ENCODE data around the gene ARPC1B. TPM values are rescaled to one million over a fixed set of nuclear protein-coding genes. Genes with fewer than 3 reads are reported as not detected.
"Not testable (repeated sequence)": the region's sequence is repeated elsewhere in the genome, so short reads cannot be mapped to it uniquely, and the experiment has no call there.

ARPC1B gene
- total RNA-seq (2014; rRNA removed; shearing (Covaris generic)): 549 and 731 TPM in 2 replicates

DNA sequence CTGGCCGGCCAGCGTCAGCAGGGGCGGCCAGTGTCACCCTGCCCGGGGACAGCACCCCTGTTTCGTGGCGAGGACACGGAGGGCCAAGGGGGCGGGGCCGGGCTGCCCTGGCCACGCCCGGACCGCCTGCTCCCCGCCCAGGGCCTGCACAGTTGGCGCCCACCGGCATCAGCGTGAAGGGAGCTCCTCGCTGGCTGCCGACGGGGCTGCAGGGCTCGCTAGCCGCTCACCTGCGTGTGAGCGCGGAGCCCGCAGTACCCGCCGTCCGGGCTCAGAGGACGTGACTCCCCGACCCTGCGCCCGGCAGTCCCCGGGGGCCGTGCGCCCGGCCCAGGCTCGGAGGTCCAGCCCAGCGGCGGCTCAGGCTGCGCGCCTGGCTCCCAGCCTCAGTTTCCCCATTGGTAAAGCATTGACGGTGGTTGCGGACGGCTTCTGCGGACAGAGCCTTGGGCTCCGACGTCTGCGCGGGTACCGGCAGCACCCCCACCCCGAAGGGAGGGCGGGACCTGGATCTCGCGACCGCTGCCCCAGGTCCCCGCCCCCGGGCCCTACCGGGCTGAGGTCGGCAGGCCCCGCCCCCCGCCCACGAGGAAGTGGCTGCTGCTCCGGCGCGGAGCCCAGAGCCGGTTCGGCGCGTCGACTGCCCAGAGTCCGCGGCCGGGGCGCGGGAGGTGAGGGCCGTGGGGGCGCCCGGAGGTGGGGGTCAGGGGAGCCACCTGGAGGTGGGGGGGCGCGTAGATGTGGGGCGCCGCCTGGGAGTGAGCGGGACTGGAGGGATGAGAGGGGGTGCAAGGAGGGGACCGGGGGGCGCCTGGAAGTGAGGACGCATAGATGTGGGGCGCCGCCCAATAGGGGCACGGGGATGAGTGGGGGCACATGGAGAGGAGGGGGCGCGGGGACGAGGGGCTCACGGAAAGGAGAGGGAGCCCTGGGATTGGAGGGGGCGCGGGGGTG, at the start of gene ARPC1B:
TSS of gene ARPC1B (plus strand) at position 620 of the 954 bp plus-strand sequence. CDS start 10,985 bp downstream, outside the sequence.
- peak; percentile 69 for DNase-seq (ENCODE audit: low spot score)

DNA sequence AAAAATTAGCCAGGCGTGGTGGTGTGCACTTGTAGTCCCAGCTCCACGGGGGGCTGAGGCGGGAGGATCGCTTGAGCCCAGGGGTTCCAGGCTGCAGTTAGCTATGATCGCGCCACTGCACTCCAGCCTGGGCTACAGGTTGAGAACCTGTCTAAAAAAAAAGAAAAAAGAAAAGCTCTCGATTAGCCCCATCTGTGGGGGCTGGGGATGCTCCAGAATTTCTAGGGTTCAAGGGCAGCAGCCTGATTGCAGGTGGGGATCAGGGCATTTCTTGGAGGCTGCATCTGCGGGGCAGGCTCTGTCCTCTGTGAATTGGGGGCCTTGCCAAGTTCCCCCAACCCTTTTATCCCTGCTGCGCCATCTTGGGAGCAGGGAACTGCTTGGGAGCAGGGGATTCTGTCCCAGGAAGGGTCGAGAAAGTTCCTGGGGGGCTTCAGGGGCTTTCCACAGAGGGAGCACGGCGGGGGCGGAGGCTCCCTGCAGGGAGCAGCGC, 49.5 kb upstream of the ARPC1B start:
- DNase-seq (ENCODE audit: low spot score): no peak

DNA sequence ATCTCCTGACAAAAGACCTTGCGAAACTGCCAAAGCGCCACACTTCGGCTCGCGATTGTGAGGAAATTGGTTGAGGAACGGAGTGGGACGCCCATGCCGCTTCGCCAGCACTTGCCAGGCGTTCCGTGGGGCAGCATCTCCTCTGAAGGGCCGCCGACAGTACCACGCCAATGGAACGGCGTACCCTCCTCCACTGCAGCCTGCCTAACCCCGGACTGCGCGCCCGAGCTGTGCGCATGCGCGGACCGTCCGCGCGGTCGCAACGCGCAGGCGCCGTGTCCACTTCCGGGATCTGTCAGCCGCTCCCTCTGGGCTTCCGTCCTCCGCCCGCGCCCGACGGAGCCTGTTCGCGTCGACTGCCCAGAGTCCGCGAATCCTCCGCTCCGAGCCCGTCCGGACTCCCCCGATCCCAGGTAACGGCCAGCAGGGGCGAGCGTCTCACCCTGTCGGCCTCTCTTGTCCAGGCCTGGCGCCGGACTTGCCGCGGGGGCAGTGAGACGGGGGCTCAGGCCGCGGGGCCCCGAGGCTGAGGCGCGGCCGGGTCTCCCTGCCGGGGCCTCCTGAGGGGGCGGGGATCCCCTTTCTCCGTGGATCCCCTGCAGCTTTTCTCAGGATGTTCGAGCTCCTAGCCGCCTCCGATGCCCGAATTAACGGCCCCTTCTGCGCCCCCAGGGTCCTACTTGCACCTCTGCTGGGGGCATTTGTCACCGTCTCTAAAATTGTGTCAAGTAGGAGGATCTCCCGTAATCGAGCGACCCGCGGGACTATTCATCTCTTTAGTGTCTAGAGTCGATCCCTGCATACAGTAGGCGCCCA, 48.7 kb upstream of the ARPC1B start, which contains the start of gene ARPC1A:
TSS of gene ARPC1A (plus strand) at position 307 of the 816 bp plus-strand sequence. CDS start 7,456 bp downstream, outside the sequence.
- DNase-seq (ENCODE audit: low spot score): peak; percentile 88

DNA sequence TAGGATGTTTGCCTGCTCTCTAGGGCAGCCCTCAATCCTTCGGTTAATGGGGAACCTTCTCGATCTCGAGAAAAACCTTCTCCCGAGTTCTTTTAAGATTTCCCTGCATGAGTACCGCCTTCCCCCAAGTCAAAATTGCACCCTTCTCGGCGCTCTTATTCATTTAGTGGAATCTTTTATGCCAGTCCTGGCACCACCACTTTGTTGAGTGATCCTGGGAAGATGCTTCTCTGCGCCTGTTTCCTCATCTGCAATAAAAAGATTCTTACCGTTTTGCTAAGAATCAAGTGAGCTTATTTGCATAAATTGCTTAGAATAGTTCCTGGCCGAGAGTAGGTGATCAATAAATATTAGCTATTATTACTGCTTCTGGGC, 48.1 kb upstream of the ARPC1B start:
- DNase-seq (ENCODE audit: low spot score): no peak

DNA sequence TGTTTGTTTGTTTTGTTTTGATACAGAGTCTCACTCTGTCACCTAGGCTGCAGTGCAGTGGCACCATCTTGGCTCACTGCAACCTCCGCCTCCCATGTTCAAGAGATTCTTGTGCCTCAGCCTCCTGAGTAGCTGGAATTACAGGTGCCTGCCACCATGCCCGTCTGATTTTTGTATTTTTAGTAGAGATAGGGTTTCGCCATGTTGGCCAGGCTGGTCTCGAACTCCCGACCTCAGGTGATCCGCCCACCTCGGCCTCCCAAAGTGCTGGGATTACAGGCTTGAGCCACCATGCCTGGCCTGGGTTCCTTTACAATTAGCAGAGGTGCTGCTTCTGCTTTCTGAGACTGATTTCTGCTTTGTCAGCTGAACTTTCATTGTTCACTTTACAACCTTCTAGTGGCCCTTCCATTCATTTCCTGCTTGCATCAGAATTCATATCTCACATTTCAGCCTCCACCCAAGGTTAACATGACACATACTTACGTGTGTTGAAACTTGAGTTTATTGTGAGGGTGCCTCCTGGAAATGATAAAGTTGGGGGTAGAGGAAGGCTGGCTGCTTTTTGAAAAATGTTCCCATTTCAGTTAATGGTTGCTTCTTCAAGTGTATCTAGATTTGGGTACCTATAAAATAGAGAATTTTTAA, 44.1 kb upstream of the ARPC1B start:
- peak; percentile 86 for DNase-seq (ENCODE audit: low spot score)

DNA sequence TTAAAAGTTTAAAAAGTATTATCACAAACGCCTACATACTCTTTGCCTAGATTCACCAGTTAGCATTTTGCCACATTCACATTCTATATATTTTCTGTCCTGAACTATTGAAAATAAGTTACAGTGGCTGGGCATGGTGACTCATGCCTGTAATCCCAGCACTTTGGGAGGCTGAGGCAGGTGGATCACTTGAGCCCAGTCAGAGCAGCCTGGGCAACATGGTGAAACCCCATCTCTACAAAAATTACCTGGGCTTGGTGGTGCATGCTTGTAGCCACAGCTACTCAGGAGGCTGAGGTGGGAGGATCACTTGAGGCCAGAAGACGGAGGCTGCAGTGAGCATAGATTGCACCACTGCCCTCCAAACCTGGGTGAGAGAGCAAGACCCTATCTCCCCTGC, 43.5 kb upstream of the ARPC1B start:
- no peak for DNase-seq (ENCODE audit: low spot score)

DNA sequence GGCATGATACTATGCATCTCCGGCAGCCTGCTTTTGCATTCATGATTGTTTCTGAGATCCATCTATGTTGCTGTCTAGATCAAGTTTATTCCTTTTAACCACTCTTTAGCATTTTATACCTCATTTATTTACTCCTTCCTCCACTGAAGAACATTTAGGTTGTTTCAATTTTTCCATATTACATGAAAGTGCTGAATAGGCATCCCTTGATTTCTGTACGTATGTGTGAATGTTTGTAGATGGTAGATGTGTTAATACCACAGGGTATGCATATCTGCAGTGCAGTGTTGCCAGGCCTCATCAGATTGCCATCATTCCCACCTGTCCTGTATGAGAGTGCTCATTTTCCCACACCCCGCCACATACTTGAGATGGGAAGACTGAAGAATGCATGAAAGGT, 34.9 kb upstream of the ARPC1B start:
- DNase-seq (ENCODE audit: low spot score): no peak

DNA sequence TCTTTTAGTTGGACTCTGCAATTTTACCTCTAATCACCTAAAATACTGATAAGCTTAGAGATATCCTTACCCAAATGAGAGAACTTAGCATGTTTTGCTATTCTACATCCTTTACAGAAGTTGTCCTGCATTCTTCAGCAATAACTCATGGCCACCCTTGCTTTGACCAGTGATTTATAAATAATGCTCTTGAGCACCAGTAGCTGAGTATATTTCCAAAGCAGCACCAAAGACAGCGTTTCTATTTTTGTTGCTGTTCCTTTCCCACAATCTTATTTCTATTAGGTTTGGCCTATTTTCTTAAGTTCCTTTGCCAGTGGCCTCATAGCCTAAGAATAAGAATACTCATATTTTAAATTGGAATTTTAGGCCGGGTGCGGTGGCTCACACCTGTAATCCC, 33.9 kb upstream of the ARPC1B start:
- DNase-seq (ENCODE audit: low spot score): no peak

DNA sequence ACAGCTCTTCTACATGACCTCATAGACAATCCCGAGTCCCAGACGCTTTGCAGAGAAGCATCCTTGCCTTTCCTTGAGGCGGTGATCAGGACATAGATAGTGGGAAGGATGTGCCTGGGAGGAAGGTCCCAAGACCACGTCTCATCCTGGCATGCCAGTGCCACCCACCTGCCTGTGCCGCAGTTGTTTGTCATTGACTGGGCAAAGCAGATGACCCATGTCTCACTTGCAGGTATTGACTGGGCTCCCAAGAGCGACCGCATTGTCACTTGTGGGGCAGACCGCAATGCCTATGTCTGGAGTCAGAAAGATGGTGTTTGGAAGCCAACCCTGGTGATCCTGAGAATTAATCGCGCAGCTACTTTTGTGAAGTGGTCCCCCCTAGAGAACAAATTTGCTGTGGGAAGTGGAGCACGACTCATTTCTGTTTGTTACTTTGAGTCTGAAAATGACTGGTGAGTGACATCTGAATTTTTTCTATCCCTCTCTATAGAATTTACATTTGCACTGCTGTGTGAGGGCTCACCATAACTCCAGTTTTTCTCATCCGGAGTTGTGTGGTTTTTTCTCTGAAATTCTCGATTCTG, 30.4 kb upstream of the ARPC1B start:
- no peak for DNase-seq (ENCODE audit: low spot score)

DNA sequence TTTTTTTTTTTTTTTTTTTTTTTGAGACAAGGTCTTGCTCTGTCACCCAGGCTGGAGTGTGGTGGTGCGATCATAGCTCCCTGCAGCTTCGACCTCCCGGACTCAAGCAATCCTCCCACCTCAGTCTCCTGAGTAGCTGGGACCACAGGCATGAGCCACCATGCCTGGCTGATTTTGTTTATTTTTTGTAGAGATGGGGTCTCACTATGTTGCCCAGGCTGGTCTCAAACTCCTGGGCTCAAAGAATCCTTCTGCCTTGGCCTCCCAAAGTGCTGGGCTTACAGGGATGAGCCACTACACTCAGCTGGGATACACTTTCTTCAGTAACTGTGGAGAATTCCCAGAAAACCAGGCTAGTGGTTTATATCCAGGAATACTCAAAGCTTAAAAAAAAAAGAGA, 23.9 kb upstream of the ARPC1B start:
- not testable (repeated sequence) for DNase-seq (ENCODE audit: low spot score)

DNA sequence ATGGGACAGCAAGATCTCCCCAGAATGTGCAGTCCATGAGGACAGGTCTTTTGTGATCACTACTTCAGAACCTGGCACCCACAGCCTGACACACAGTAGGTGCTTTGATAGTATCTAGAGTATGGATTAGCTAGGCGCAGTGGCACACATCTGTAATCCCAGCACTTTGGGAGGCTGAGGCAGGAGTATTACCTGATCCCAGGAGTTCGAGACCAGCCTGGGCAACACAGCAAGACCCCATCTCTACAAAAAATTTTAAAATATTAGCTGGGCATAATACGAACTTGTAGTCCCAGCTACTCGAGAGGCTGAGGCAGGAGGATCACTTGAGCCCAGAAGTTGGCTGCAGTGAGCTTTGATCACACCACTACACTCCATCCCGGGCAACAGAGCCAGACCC, 22.3 kb upstream of the ARPC1B start:
- DNase-seq (ENCODE audit: low spot score): no peak

DNA sequence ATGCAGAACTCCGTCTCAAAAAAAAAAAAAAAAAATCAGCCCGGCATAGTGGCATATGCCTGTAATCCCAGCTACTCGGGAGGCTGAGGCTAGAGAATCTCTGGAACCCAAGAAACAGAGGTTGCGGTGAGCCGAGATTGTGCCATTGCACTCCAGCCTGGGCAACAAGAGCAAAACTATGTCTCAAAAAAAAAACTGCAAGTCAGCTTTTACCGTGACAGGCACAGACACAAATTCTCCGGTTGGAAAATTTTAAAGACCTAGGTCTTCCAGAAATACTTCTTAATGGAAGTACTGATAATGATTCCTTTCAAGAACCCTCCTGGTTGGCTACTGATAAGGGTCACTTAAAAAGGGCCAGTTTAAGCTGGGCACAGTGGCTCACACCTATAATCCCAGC, 19.4 kb upstream of the ARPC1B start:
- DNase-seq (ENCODE audit: low spot score): no peak

DNA sequence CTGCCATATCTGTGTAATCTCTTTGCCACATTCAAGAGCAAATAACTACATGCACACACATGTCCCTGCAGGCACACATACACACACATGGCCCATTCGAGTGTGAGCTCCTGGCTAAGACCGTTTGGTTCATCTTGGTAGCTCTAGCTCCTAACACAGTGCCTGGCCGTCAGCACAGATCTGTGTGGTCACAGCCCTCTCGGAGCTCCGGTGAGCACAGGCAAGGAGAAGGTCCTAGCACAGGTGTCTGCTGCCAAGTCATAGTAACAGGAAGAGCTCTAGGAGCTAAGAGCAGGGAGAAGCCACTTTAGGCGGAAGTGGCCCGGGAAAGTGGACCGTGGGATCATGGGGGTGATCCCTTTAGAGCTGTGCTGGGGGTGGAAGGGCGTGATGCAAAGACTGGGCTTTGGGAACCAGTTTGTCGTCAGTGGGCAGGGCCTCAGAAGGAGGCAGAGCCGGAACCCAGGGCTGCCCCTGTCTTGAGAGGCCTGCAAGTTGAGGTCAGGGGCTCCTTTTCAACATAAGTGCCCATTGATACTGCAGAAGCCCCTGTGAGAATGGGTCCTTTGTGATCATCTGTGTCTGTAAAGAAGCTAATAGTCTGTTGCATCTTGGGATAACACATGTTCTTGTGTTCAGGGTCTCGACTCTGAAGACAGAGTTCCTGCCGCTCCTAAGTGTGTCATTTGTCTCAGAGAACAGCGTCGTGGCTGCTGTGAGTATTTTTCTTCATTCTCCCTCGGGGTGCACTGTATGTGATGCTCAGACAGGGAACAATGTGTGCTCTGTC, 16.6 kb upstream of the ARPC1B start:
- no peak for DNase-seq (ENCODE audit: low spot score)

DNA sequence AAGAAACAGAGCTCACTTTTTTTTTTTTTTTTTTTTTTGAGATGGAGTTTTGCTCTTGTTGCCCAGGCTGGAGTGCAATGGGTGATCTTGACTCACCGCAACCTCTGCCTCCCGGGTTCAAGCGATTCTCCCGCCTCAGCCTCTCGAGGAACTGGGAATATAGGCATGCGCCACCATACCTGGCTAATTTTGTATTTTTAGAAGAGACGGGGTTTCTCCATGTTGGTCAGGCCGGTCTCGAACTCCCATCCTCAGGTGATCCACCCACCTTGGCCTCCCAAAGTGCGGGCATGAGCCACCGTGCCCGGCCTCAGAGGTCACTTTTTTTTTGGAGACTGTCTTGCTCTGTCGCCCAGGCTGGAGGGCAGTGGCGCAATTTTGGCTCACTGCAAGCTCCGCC, 16.0 kb upstream of the ARPC1B start:
- DNase-seq (ENCODE audit: low spot score): not testable (repeated sequence)

DNA sequence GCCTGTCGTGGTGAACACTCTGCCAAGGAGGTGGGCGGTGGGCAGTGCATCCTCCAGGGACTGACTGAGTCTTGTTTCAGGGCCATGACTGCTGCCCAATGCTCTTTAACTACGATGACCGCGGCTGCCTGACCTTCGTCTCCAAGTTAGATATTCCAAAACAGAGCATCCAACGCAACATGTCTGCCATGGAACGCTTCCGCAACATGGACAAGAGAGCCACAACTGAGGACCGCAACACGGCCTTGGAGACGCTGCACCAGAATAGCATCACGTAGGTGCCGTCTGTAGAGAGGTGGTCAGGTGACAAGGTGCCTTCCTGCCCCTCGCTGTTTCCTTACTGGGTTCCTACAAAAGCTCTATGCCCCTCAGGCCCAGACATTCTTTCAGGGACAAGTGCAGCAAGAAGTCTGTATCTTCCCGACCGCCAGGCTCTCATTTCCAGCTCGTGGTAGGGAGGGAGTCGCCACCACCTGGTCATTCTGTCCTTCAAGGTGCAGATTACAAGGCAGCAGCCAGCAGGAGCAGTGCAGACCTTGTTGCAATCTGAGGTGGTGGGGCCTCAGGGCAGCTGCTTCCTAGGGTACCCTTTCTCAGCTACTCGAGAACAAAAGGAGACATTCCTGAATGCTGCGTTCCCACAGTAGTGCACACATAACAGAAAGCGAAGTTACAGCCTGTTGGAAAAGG, 14.9 kb upstream of the ARPC1B start:
- no peak for DNase-seq (ENCODE audit: low spot score)

DNA sequence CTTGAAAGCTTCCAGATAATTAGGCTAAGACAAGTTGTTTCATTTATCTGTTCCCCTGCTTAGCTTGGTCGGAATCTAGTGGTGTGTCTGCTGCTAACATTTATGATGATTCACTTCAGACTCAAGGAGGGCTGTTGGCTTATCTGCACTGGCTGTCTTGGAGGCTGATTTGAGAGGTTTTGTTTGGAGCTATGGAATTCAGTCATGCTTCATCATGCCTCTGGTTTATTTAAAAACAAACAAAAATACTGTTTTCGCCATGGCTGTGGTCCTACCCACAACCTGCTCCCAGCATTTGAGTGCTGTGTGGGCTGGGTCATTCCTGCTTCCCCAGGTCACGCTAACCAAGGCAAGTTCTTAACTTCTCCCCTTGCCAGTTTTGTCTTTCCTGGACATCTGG, 11.7 kb upstream of the ARPC1B start:
- peak; percentile 56 for DNase-seq (ENCODE audit: low spot score)

DNA sequence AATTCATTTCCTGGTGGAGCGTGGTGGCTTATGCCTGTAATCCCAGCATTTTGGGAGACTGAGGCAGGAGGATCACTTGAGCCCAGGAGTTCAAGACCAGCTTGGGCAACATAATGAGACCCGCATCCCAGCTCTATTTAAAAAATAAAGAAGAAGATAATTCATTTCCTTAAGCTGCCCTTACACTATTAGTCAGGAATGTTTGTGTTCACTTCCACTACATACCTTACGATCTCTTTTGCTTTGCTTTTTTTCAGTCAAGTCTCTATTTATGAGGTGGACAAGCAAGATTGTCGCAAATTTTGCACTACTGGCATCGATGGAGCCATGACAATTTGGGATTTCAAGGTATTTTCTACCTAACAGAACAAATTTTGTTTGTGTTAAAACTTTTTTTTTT, 11.2 kb upstream of the ARPC1B start:
- DNase-seq (ENCODE audit: low spot score): no peak

DNA sequence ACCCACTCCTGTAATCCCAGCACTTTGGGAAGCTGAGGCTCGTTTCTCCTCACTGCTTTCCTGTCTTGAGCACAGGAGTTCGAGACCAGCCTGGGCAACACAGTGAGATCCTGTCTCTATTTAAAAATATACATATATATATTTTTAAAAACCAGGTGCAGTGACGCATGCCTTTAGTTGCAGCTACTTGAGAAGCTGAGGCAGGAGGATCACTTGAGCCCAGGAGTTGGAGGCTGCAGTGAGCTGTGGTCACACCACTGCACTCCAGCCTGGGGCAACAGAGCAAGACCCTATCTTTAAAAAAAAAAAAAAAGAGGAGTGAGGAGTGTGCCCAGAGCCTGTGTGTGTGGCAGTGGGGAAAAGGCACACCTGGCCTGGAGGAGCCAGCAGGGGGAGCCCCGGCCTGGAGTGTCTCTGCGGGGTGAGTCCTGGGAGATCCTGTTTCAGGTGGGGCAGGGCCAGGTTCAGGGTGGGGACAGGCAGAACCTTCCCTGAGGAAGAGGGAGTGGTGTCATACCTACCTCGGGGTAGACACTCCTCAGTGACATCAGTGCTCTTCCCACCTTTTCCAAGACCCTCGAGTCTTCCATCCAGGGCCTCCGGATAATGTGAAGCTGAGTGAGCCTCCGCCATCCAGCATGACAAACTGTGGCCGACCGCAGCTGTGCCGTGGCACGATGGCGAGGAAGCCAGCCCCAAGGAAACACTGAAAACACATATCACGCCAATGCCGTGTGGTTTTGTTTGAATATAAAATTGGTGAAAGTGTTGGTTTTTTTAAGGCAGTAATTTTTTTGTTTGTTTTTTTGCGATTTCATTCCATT, 9.0 kb upstream of the ARPC1B start:
- no peak for DNase-seq (ENCODE audit: low spot score)

DNA sequence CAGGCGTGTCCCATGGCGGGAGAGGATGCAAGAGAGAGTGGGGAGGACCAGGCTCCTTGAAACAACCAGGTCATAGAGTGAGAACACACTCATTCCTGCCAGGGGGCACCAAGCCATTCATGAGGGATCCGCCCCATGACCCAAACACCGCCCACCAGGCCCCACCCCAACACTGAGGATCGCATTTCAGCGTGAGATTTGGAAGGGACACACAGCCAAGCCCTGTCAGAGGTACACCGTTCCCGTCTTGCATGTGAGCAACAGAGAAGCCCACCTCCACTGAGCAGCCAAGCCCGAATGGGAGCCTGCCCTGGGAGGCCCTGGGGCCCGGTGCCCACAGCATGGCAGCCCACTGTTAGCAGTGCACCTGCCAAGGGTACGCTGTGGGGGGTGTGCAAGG, 7.9 kb upstream of the ARPC1B start:
- DNase-seq (ENCODE audit: low spot score): no peak
